Calu3 (cell line): ENCODE data around the gene RFXAP. TPM values are rescaled to one million over a fixed set of nuclear protein-coding genes. Genes with fewer than 3 reads are reported as not detected.

Experiments used
- BruUV-seq: library from RNA; stranded (reverse); fragments of 400-500 nt; replicated peaks from 2 replicates; lab custom pipeline; 2021; lab: Mats Ljungman, UMichigan
- CTCF ChIA-PET: fragments of 300-600 bp; sonication (Branson Sonifier 250); formaldehyde crosslinking; loops from one replicate; lab custom pipeline; 2022; ENCODE audit warnings: antibody characterized with exemption; lab: Charles Lee
- DNase-seq: peaks from one replicate; pipeline ENCODE4 v3.0.0; 2022
- H3K27ac Mint-ChIP-seq: one replicate; pipeline ENCODE4 v1.8.0; 2022; ENCODE audit warnings: mixed read lengths; ENCODE audit not compliant: unreplicated experiment
- H3K27me3 Mint-ChIP-seq: one replicate; pipeline ENCODE4 v1.8.0; 2022; ENCODE audit warnings: mixed read lengths; ENCODE audit not compliant: unreplicated experiment
- H3K36me3 Mint-ChIP-seq: one replicate; pipeline ENCODE4 v1.8.0; 2022; ENCODE audit warnings: mild to moderate bottlenecking, moderate library complexity, mixed read lengths; ENCODE audit not compliant: insufficient read depth, unreplicated experiment
- H3K4me1 Mint-ChIP-seq: one replicate; pipeline ENCODE4 v1.8.0; 2022; ENCODE audit warnings: mild to moderate bottlenecking, low read depth, mixed read lengths; ENCODE audit not compliant: unreplicated experiment
- H3K4me3 Mint-ChIP-seq: one replicate; pipeline ENCODE4 v1.8.0; 2022; ENCODE audit warnings: mild to moderate bottlenecking, low read depth, moderate library complexity, mixed read lengths; ENCODE audit not compliant: unreplicated experiment
- H3K9me3 Mint-ChIP-seq: one replicate; pipeline ENCODE4 v1.8.0; 2022; ENCODE audit warnings: low read depth, mixed read lengths; ENCODE audit not compliant: unreplicated experiment
- intact Hi-C: fragments of 100-400 bp; cut with micrococcal nuclease; formaldehyde crosslinking; loops from one replicate; pipeline ENCODE4 v1.10.0; 2022; ENCODE audit not compliant: unreplicated experiment
- total RNA-seq: library from RNA; stranded (reverse); gene quantifications from 2 replicates; pipeline ENCODE4 v1.2.3, GENCODE V29; 2022
- TF ChIP-seq, protein P1 (sequence below): fragments of 200-600 bp; IDR thresholded peaks from one replicate; pipeline ENCODE4 v1.8.0; 2022; ENCODE audit warnings: antibody characterized with exemption; ENCODE audit not compliant: unreplicated experiment

Gene RFXAP
- total RNA-seq, 1 experiment from 2014 or later = 6.2 TPM

DNA sequence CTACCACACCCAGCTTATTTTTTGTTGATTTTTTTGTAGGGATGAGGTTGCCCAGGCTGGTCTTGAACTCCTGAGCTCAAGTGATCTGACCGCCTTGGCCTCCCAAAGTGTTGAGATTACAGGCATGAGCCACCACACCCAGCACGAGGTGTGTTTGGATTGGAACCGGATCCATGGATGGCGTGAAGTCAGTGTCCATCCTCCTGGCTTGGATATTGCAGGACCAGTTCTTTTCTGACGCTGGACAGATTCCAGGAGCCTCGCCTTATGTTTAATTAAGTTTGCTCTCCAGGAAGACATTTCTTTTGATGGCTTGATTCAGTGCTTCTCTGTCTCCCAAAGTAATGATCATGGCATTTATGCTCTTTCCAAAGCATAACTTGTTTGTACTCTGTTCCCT, 14.4 kb upstream of the RFXAP start:
- no peak overlapping the region for H3K27ac Mint-ChIP-seq
- CTCF ChIA-PET = no interaction called here
- intact Hi-C loops = no loop called here
- H3K4me3 Mint-ChIP-seq = no peak overlapping the region
- no peak for DNase-seq
- H3K27me3 Mint-ChIP-seq = no peaks in the 10 kb centered on the region
- TF ChIP-seq, protein P1, sequence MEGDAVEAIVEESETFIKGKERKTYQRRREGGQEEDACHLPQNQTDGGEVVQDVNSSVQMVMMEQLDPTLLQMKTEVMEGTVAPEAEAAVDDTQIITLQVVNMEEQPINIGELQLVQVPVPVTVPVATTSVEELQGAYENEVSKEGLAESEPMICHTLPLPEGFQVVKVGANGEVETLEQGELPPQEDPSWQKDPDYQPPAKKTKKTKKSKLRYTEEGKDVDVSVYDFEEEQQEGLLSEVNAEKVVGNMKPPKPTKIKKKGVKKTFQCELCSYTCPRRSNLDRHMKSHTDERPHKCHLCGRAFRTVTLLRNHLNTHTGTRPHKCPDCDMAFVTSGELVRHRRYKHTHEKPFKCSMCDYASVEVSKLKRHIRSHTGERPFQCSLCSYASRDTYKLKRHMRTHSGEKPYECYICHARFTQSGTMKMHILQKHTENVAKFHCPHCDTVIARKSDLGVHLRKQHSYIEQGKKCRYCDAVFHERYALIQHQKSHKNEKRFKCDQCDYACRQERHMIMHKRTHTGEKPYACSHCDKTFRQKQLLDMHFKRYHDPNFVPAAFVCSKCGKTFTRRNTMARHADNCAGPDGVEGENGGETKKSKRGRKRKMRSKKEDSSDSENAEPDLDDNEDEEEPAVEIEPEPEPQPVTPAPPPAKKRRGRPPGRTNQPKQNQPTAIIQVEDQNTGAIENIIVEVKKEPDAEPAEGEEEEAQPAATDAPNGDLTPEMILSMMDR = no peak
- no peaks in the 10 kb centered on the region for H3K9me3 Mint-ChIP-seq
- BruUV-seq = no TSS peak
- H3K36me3 Mint-ChIP-seq = no peaks in the 10 kb centered on the region
- peaks cover 7% of the 10 kb centered on the region for H3K4me1 Mint-ChIP-seq

DNA sequence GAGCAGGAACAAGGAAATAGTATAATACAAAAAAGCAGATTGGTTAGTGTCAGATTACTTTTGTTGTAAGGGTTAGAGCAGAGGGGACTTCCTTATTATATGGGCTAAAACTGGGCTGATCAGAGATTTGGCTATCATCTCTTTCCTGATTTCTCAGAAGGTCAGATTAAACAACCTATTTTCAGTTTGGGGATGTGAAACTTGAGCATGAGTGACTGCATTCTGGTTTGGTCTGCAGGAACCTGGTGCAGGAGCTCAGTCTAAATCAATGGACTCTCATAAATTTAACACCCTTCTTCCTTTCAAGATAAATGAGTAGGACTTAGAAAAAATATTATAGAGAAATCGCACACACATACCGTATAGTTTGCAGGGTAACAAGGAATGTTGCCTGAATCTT, 12.9 kb upstream of the RFXAP start:
- Mint-ChIP-seq H3K9me3 (no peaks in the 10 kb centered on the region), H3K36me3 (no peaks in the 10 kb centered on the region), H3K4me3 (no peak overlapping the region), H3K27me3 (no peaks in the 10 kb centered on the region), H3K4me1 (peaks cover 7% of the 10 kb centered on the region), H3K27ac (no peak overlapping the region)
- CTCF ChIA-PET = no interaction called here
- BruUV-seq = no TSS peak
- intact Hi-C loops = no loop called here
- DNase-seq = no peak
- TF ChIP-seq, protein P1 = no peak

DNA sequence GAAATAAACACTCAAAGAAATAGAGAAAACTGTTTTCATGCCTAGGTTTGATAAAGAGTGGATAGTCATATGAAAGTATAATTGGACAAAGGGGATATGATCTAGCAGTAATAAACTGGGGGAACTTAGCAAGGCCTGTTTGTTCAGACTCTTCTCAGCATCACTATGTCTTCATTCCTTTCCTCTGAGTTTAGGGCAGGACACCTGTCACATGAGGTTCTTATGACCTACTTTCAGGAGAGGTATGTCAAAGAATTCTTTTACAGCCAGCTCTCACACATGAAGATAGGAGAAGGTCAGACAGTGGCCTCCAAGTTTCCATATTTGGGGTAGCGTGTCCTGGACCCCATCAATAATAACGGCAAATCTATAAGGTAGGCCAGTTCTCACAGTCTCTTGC, 11.4 kb upstream of the RFXAP start:
- DNase-seq = no peak
- TF ChIP-seq, protein P1 = no peak
- intact Hi-C loops = no loop called here
- BruUV-seq = no TSS peak
- Mint-ChIP-seq H3K4me3 (no peak overlapping the region), H3K36me3 (no peaks in the 10 kb centered on the region), H3K4me1 (peaks cover 7% of the 10 kb centered on the region), H3K27ac (no peak overlapping the region), H3K27me3 (no peaks in the 10 kb centered on the region), H3K9me3 (no peaks in the 10 kb centered on the region)
- CTCF ChIA-PET = interaction anchor here (0.9 kb wide), 1 partner anchor 18 kb away, joined by 3 read pairs; no protein-coding TSS in a partner anchor

DNA sequence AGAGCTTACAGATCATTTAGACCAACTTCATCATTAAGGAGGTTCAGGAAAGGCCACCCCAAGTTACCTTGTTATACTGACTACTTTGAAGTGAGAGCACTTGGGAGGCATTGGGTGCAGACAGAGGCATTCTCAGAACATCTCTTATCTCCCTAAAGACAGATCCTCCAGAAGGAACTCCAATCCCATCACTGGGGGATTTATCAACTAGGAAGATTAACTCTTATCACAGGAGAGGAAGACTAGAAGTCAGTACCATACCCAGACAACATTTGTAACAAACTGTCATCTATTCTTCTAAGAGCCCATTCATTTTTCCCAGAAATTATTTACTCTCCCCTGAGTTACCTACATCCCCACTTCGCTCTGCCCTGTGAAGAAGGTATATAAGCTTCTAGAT, 5.8 kb upstream of the RFXAP start:
- peaks cover under 1% of the 10 kb centered on the region for H3K36me3 Mint-ChIP-seq
- no peak for DNase-seq
- H3K27ac Mint-ChIP-seq = no peak overlapping the region
- no TSS peak for BruUV-seq
- H3K4me1 Mint-ChIP-seq = peaks cover 9% of the 10 kb centered on the region
- intact Hi-C loops = no loop called here
- no peaks in the 10 kb centered on the region for H3K9me3 Mint-ChIP-seq
- CTCF ChIA-PET = no interaction called here
- TF ChIP-seq, protein P1 = no peak
- no peak overlapping the region for H3K4me3 Mint-ChIP-seq
- H3K27me3 Mint-ChIP-seq = no peaks in the 10 kb centered on the region
